ENCODE results near the gene RPGRIP1L.

RPGRIP1L gene

GRCh38 chr16:53608094-53608493 is 95.6 kb downstream of the RPGRIP1L start:
- in situ Hi-C loops (cut with MboI; ENCODE audit: low sequenced_read_pairs) = no loop called here

- in situ Hi-C loops (cut with MboI; ENCODE audit: low sequenced_read_pairs) = no loop called here
Measured at GRCh38 chr16:53605831-53606400, 97.7 kb downstream of the RPGRIP1L start.

- in situ Hi-C loops (cut with MboI; ENCODE audit: low sequenced_read_pairs) = no loop called here
Measured at GRCh38 chr16:53605356-53605755, 98.3 kb downstream of the RPGRIP1L start.

GRCh38 chr16:53601961-53602360 is 101.7 kb downstream of the RPGRIP1L start:
- in situ Hi-C loops (cut with MboI; ENCODE audit: low sequenced_read_pairs) = no loop called here

GRCh38 chr16:53600616-53601015 is 103.0 kb downstream of the RPGRIP1L start:
- in situ Hi-C loops (cut with MboI; ENCODE audit: low sequenced_read_pairs) = no loop called here

GRCh38 chr16:53600126-53600525 is 103.5 kb downstream of the RPGRIP1L start:
- in situ Hi-C loops (cut with MboI; ENCODE audit: low sequenced_read_pairs) = no loop called here

GRCh38 chr16:53599548-53599947 is 104.1 kb downstream of the RPGRIP1L start:
- in situ Hi-C loops (cut with MboI; ENCODE audit: low sequenced_read_pairs) = no loop called here

GRCh38 chr16:53598511-53599275 is 105.0 kb downstream of the RPGRIP1L start:
- in situ Hi-C loops (cut with MboI; ENCODE audit: low sequenced_read_pairs) = no loop called here

- in situ Hi-C loops (cut with MboI; ENCODE audit: low sequenced_read_pairs) = no loop called here
Measured at GRCh38 chr16:53597776-53598175, 105.9 kb downstream of the RPGRIP1L start.

- in situ Hi-C loops (cut with MboI; ENCODE audit: low sequenced_read_pairs) = no loop called here
Measured at GRCh38 chr16:53588081-53588648, 115.5 kb downstream of the RPGRIP1L start.

- in situ Hi-C loops (cut with MboI; ENCODE audit: low sequenced_read_pairs) = no loop called here
Measured at GRCh38 chr16:53583401-53583800, 120.3 kb downstream of the RPGRIP1L start.

GRCh38 chr16:53581784-53582183 is 121.9 kb downstream of the RPGRIP1L start:
- in situ Hi-C loops (cut with MboI; ENCODE audit: low sequenced_read_pairs) = no loop called here

- in situ Hi-C loops (cut with MboI; ENCODE audit: low sequenced_read_pairs) = no loop called here
Measured at GRCh38 chr16:53580038-53580802, 123.4 kb downstream of the RPGRIP1L start.

GRCh38 chr16:53576904-53577303 is 126.8 kb downstream of the RPGRIP1L start:
- in situ Hi-C loops (cut with MboI; ENCODE audit: low sequenced_read_pairs) = no loop called here

- in situ Hi-C loops (cut with MboI; ENCODE audit: low sequenced_read_pairs) = no loop called here
Measured at GRCh38 chr16:53576210-53576609, 127.4 kb downstream of the RPGRIP1L start.

GRCh38 chr16:53571763-53572162 is 131.9 kb downstream of the RPGRIP1L start:
- in situ Hi-C loops (cut with MboI; ENCODE audit: low sequenced_read_pairs) = loop anchor here (25.0 kb wide), 2 partner anchors 316 to 1691 kb away; no protein-coding TSS in a partner anchor

- in situ Hi-C loops (cut with MboI; ENCODE audit: low sequenced_read_pairs) = loop anchor here (25.0 kb wide), 2 partner anchors 321 to 1696 kb away; no protein-coding TSS in a partner anchor
Measured at GRCh38 chr16:53566552-53567245, 137.0 kb downstream of the RPGRIP1L start.

- in situ Hi-C loops (cut with MboI; ENCODE audit: low sequenced_read_pairs) = loop anchor here (25.0 kb wide), 2 partner anchors 322 to 1697 kb away; no protein-coding TSS in a partner anchor
Measured at GRCh38 chr16:53565296-53565863, 138.3 kb downstream of the RPGRIP1L start.

GRCh38 chr16:53563426-53563825 is 140.2 kb downstream of the RPGRIP1L start:
- in situ Hi-C loops (cut with MboI; ENCODE audit: low sequenced_read_pairs) = loop anchor here (25.0 kb wide), 2 partner anchors 324 to 1699 kb away; no protein-coding TSS in a partner anchor

Data from HL-60/S4 treated with retinoic acid at 250 ng/mL for 4 days and 3 days (cell line).